ENCODE results near the gene GDPD4.

DNA sequence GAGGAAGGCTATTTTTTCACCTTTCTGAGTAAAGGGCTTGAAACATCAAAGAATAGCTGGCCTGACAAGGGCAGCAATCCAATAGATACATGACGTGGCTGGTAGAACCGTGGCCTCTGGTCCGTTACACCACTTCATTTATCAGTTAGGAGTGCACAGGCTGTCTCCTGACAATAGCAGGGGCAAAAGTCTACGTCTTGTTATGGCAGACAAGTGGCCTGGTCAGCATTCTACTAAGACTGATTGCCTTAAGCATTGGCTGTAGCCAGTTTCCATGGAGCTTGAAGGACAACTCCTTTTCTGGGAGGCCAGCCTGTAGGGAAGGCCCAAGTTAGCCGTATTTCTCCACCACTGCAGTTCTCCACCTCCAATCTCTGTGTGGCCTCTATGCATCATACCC lies 9.2 kb upstream of the GDPD4 start:
- TF ChIP-seq CTCF (conservative IDR thresholded peaks at IDR 0.05; ENCODE audit: low read depth, low read length) (no peak), EZH2 (IDR thresholded peaks at IDR 0.05; ENCODE audit: borderline replicate concordance, low read depth, low read length, poor library complexity, severe bottlenecking) (no peak)
